IMR-90 (cell line): ENCODE data around the gene FAM20A. TPM values are rescaled to one million over a fixed set of nuclear protein-coding genes. Genes with fewer than 3 reads are reported as not detected.

Experiments used
- ATAC-seq: fragments of 200-7000 bp; cut with Tn5 transposase; 2 replicates; pipeline ENCODE4 v1.9.1; 2020; ENCODE audit warnings: low read depth, mild to moderate bottlenecking, moderate library complexity
- BruUV-seq: library from RNA; stranded (reverse); fragments of 400-500 nt; replicated peaks from 2 replicates; lab custom pipeline; 2021; lab: Mats Ljungman, UMichigan
- CTCF ChIA-PET: fragments of 300-600 bp; formaldehyde crosslinking; extraction: SDS; loops from one replicate; lab custom pipeline; 2021; ENCODE audit warnings: antibody characterized with exemption; lab: Yijun Ruan, JAX
- POLR2A ChIA-PET: fragments of 300-600 bp; sonication (Branson Sonifier 250); formaldehyde crosslinking; loops from one replicate; lab custom pipeline; 2022; ENCODE audit warnings: antibody characterized with exemption; ENCODE audit not compliant: unreplicated experiment; lab: Charles Lee
- DNase-seq: peaks from one replicate; pipeline ENCODE4 v3.0.0; 2013
- H2AFZ ChIP-seq: replicated peaks from 2 replicates; pipeline ENCODE3; 2013; ENCODE audit warnings: low read length, mild to moderate bottlenecking; ENCODE audit not compliant: poor library complexity
- H2AK5ac ChIP-seq: 2 replicates; pipeline ENCODE4 v1.6.1; 2013; ENCODE audit warnings: low read depth, low read length, inconsistent platforms
- H2AK9ac ChIP-seq: replicated peaks from 2 replicates; pipeline ENCODE3; 2013; ENCODE audit warnings: mild to moderate bottlenecking, low read depth, low read length, moderate library complexity; ENCODE audit not compliant: poor library complexity
- H2BK120ac ChIP-seq: 2 replicates; pipeline ENCODE4 v1.6.1; 2013; ENCODE audit warnings: low read depth, low read length, inconsistent platforms
- H2BK15ac ChIP-seq: 3 replicates; pipeline ENCODE4 v1.6.1; 2013; ENCODE audit warnings: low read depth, low read length, inconsistent platforms
- H2BK20ac ChIP-seq: 2 replicates; pipeline ENCODE4 v1.6.1; 2013; ENCODE audit warnings: low read depth, mild to moderate bottlenecking, inconsistent platforms, low read length, moderate library complexity
- H2BK5ac ChIP-seq: 2 replicates; pipeline ENCODE4 v1.6.1; 2013; ENCODE audit warnings: mild to moderate bottlenecking, low read depth, low read length, inconsistent platforms; ENCODE audit not compliant: poor library complexity, severe bottlenecking
- H3K14ac ChIP-seq: replicated peaks from 2 replicates; pipeline ENCODE4 v1.6.1; 2013; ENCODE audit warnings: low read depth, low read length, inconsistent platforms
- H3K18ac ChIP-seq: 2 replicates; pipeline ENCODE4 v1.6.1; 2013; ENCODE audit warnings: low read depth, low read length, control low read depth
- H3K23ac ChIP-seq: 2 replicates; pipeline ENCODE4 v1.6.1; 2013; ENCODE audit warnings: low read depth, low read length, inconsistent platforms
- H3K27ac ChIP-seq: 2 replicates; pipeline ENCODE4 v1.5.1; 2013; ENCODE audit warnings: mild to moderate bottlenecking, control low read depth, low read length; ENCODE audit not compliant: insufficient read depth
- H3K27me3 ChIP-seq: 2 replicates; pipeline ENCODE4 v1.6.1; 2013; ENCODE audit warnings: low read length; ENCODE audit not compliant: control insufficient read depth, insufficient read depth
- H3K36me3 ChIP-seq: 2 replicates; pipeline ENCODE4 v1.6.1; 2013; ENCODE audit warnings: low read length, mixed read lengths; ENCODE audit not compliant: control insufficient read depth, insufficient read depth
- H3K4ac ChIP-seq: 2 replicates; pipeline ENCODE4 v1.6.1; 2013; ENCODE audit warnings: low read depth, low read length, inconsistent platforms
- H3K4me1 ChIP-seq: 2 replicates; pipeline ENCODE4 v1.6.1; 2013; ENCODE audit warnings: low read length, mixed read lengths; ENCODE audit not compliant: control insufficient read depth, insufficient read depth
- H3K4me2 ChIP-seq: 2 replicates; pipeline ENCODE4 v1.6.1; 2013; ENCODE audit warnings: low read depth, mild to moderate bottlenecking, control low read depth, low read length, moderate library complexity
- H3K4me3 ChIP-seq: 2 replicates; pipeline ENCODE4 v1.5.1; 2013; ENCODE audit warnings: low read depth, mild to moderate bottlenecking, control low read depth, low read length, moderate library complexity; ENCODE audit not compliant: insufficient read depth
- H3K56ac ChIP-seq: 2 replicates; pipeline ENCODE4 v1.6.1; 2013; ENCODE audit warnings: low read length, inconsistent platforms; ENCODE audit not compliant: insufficient read depth; ENCODE audit errors: extremely low read depth
- H3K79me1 ChIP-seq, 2 experiments: 2 replicates each; pipeline ENCODE4 v1.6.1; 2013; ENCODE audit warnings: low read length in 2 of 2, inconsistent platforms in 1 of 2, low read depth in 1 of 2
- H3K9ac ChIP-seq: 2 replicates; pipeline ENCODE4 v1.6.1; 2013; ENCODE audit warnings: low read depth, low read length, control low read depth
- H3K9me1 ChIP-seq: 2 replicates; pipeline ENCODE4 v1.6.1; 2013; ENCODE audit warnings: low read length, inconsistent platforms; ENCODE audit not compliant: insufficient read depth
- H3K9me3 ChIP-seq: 2 replicates; pipeline ENCODE4 v1.6.1; 2013; ENCODE audit warnings: low read length; ENCODE audit not compliant: control insufficient read depth, insufficient read depth
- H4K20me1 ChIP-seq: 2 replicates; pipeline ENCODE4 v1.6.1; 2013; ENCODE audit warnings: low read length, inconsistent platforms; ENCODE audit not compliant: insufficient read depth
- H4K5ac ChIP-seq: 2 replicates; pipeline ENCODE4 v1.6.1; 2013; ENCODE audit warnings: mild to moderate bottlenecking, low read depth, low read length, control low read depth
- H4K8ac ChIP-seq, 2 experiments: 2 replicates each; pipeline ENCODE4 v1.6.1; 2013; ENCODE audit warnings: low read depth in 2 of 2, low read length in 2 of 2, control low read depth in 1 of 2, inconsistent platforms in 1 of 2
- H4K91ac ChIP-seq: 2 replicates; pipeline ENCODE4 v1.6.1; 2013; ENCODE audit warnings: low read depth, low read length, inconsistent platforms; ENCODE audit not compliant: insufficient read depth
- BHLHE40 ChIP-seq: fragments of 150-350 bp; IDR thresholded peaks from 2 replicates; pipeline ENCODE4 v1.6.1; 2016; ENCODE audit warnings: mild to moderate bottlenecking, low read depth, low read length
- CEBPB ChIP-seq: IDR thresholded peaks from 2 replicates; pipeline ENCODE4 v1.6.1; 2012; ENCODE audit warnings: low read depth, low read length, improper control_type of control experiment
- CHD1 ChIP-seq: IDR thresholded peaks from 2 replicates; pipeline ENCODE4 v1.6.1; 2012; ENCODE audit warnings: low read depth, low read length, improper control_type of control experiment
- ELK1 ChIP-seq: fragments of 150-350 bp; IDR thresholded peaks from 2 replicates; pipeline ENCODE4 v1.6.1; 2016; ENCODE audit warnings: low read depth, mild to moderate bottlenecking, low read length, moderate library complexity, borderline replicate concordance
- FOS ChIP-seq: fragments of 150-350 bp; IDR thresholded peaks from 2 replicates; pipeline ENCODE4 v1.6.1; 2016; ENCODE audit warnings: low read depth, low read length
- MAZ ChIP-seq: IDR thresholded peaks from 2 replicates; pipeline ENCODE4 v1.6.1; 2012; ENCODE audit warnings: low read depth, mild to moderate bottlenecking, low read length, improper control_type of control experiment, moderate library complexity, borderline replicate concordance
- MXI1 ChIP-seq: IDR thresholded peaks from 2 replicates; pipeline ENCODE4 v1.6.1; 2012; ENCODE audit warnings: low read depth, mild to moderate bottlenecking, low read length, moderate library complexity, borderline replicate concordance
- NFE2L2 ChIP-seq: fragments of 150-350 bp; IDR thresholded peaks from 2 replicates; pipeline ENCODE4 v1.6.1; 2016; ENCODE audit warnings: low read depth, mild to moderate bottlenecking, low read length
- RAD21 ChIP-seq: IDR thresholded peaks from 2 replicates; pipeline ENCODE4 v1.6.1; 2012; ENCODE audit warnings: low read length, improper control_type of control experiment
- RCOR1 ChIP-seq: IDR thresholded peaks from 2 replicates; pipeline ENCODE4 v1.6.1; 2012; ENCODE audit warnings: mild to moderate bottlenecking, low read length, improper control_type of control experiment; ENCODE audit not compliant: insufficient replicate concordance
- RFX5 ChIP-seq: IDR thresholded peaks from 2 replicates; pipeline ENCODE4 v1.8.0; 2012; ENCODE audit warnings: low read depth, mild to moderate bottlenecking, low read length, moderate library complexity
- SMC3 ChIP-seq: fragments of 150-350 bp; IDR thresholded peaks from 2 replicates; pipeline ENCODE4 v1.6.1; 2016; ENCODE audit warnings: low read depth, mild to moderate bottlenecking, antibody characterized with exemption, low read length, moderate library complexity
- USF2 ChIP-seq: fragments of 150-350 bp; IDR thresholded peaks from 2 replicates; pipeline ENCODE4 v1.6.1; 2017; ENCODE audit warnings: mild to moderate bottlenecking, antibody characterized with exemption, low read length, low read depth
- WGBS, 2 experiments: methylation state at CpG; one replicate each; pipeline versions ENCODE4 v1.1.5 to v1.1.7; 2013; ENCODE audit warnings: missing lambda C conversion rate in 2 of 2; ENCODE audit not compliant: insufficient read length in 1 of 2; ENCODE audit errors: extremely low coverage in 2 of 2; 5-methylcytosine and 5-hydroxymethylcytosine counted together
- dilution Hi-C: fragments of 300-500 bp; cut with HindIII; formaldehyde crosslinking; loops from one replicate; pipeline ENCODE4 v1.14.3; 2018; ENCODE audit warnings: low sequenced_read_pairs; ENCODE audit not compliant: unreplicated experiment
- in situ Hi-C: fragments of 300-500 bp; cut with MboI; formaldehyde crosslinking; loops from 3 replicates; pipeline ENCODE4 v1.14.3; 2019; ENCODE audit warnings: low sequenced_read_pairs, inconsistent platforms, mixed read lengths
- intact Hi-C: fragments of 100-400 bp; cut with micrococcal nuclease; formaldehyde crosslinking; loops from 2 replicates; pipeline ENCODE4 v1.10.0; 2022
- polyA plus RNA-seq, 3 experiments: library from polyadenylated mRNA; depleted of rRNA; stranded (reverse); fragments of >200 nt; gene quantifications; 2 replicates each; pipeline ENCODE4 v1.2.3, GENCODE V29; 2012; ENCODE audit warnings: low replicate concordance in 1 of 3
- total RNA-seq: library from RNA; depleted of rRNA; stranded (reverse); fragments of >200 nt; gene quantifications from 2 replicates; pipeline ENCODE4 v1.2.3, GENCODE V29; 2012

The FAM20A gene
- total and polyA plus RNA-seq, 2 of the 4 experiments (the other 2 are of a cell fraction) = not detected

GRCh38 chr17:68578236-68578635, 22.9 kb downstream of the FAM20A start:
- in situ Hi-C loops = no loop called here

More at GRCh38 chr17:68578236-68578635, 22.9 kb downstream of the FAM20A start:
- POLR2A ChIA-PET = no interaction called here
- DNase-seq = no peak
- no peaks in the 10 kb centered on the region for H4K20me1 ChIP-seq
- H3K23ac ChIP-seq = no peak overlapping the region
- no peak overlapping the region for H2BK20ac ChIP-seq
- dilution Hi-C loops (no loop called here), intact Hi-C loops (no loop called here)
- 0 out of 2 replicates have a peak, but pooled peaks cover 2% of the 10 kb centered on the region for H3K27me3 ChIP-seq
- no peak overlapping the region for H2AFZ ChIP-seq
- CTCF ChIA-PET = no interaction called here
- H3K27ac ChIP-seq = no peak overlapping the region
- no peak for ATAC-seq
- no peak overlapping the region for H3K56ac ChIP-seq
- no peak for TF ChIP-seq USF2
- TF ChIP-seq CHD1 = no peak
- no peak for TF ChIP-seq ELK1
- no peak for TF ChIP-seq SMC3
- TF ChIP-seq BHLHE40 = no peak
- TF ChIP-seq MAZ = no peak
- no peak for TF ChIP-seq MXI1
- TF ChIP-seq CEBPB = no peak
- TF ChIP-seq NFE2L2 = no peak
- no peak for TF ChIP-seq FOS
- no peak for TF ChIP-seq RFX5
- no peak for TF ChIP-seq RAD21
- TF ChIP-seq RCOR1 = no peak
- no peak overlapping the region for H3K14ac ChIP-seq
- H2BK120ac ChIP-seq = no peak overlapping the region
- H3K9ac ChIP-seq = no peak overlapping the region
- WGBS, 2 experiments = no CpG with 5 or more reads among the region's 3 CpGs
- no peaks in the 10 kb centered on the region for H3K36me3 ChIP-seq
- no peak overlapping the region for H3K18ac ChIP-seq
- no peak overlapping the region for H3K4me2 ChIP-seq
- no TSS peak for BruUV-seq
- H3K9me1 ChIP-seq = no peaks in the 10 kb centered on the region
- no peak overlapping the region for H2BK15ac ChIP-seq
- no peaks in the 10 kb centered on the region for H3K79me1 ChIP-seq
- H3K4me3 ChIP-seq = no peak overlapping the region
- H4K5ac ChIP-seq = no peak overlapping the region
- no peak overlapping the region for H4K8ac ChIP-seq
- H4K91ac ChIP-seq = no peak overlapping the region
- H3K9me3 ChIP-seq = no peaks in the 10 kb centered on the region
- no peaks in the 10 kb centered on the region for H3K4me1 ChIP-seq
- H2BK5ac ChIP-seq = no peak overlapping the region
- H2AK9ac ChIP-seq = no peak overlapping the region
- no peak overlapping the region for H3K4ac ChIP-seq
- H2AK5ac ChIP-seq = no peak overlapping the region
